GM12872 (cell line): ENCODE data around the gene CAMKK1.

ENCODE experiments used
- TF ChIP-seq, protein P1 (sequence below): IDR thresholded peaks from 3 replicates; pipeline ENCODE4 v1.5.1; 2011; ENCODE audit warnings: low read depth, mild to moderate bottlenecking, low read length, moderate library complexity; ENCODE audit not compliant: insufficient read depth

Gene CAMKK1

GRCh38 chr17:3879591-3880417 lies 13.0 kb downstream of the CAMKK1 start:
- TF ChIP-seq, protein P1, sequence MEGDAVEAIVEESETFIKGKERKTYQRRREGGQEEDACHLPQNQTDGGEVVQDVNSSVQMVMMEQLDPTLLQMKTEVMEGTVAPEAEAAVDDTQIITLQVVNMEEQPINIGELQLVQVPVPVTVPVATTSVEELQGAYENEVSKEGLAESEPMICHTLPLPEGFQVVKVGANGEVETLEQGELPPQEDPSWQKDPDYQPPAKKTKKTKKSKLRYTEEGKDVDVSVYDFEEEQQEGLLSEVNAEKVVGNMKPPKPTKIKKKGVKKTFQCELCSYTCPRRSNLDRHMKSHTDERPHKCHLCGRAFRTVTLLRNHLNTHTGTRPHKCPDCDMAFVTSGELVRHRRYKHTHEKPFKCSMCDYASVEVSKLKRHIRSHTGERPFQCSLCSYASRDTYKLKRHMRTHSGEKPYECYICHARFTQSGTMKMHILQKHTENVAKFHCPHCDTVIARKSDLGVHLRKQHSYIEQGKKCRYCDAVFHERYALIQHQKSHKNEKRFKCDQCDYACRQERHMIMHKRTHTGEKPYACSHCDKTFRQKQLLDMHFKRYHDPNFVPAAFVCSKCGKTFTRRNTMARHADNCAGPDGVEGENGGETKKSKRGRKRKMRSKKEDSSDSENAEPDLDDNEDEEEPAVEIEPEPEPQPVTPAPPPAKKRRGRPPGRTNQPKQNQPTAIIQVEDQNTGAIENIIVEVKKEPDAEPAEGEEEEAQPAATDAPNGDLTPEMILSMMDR = no peak

- TF ChIP-seq, protein P1 = no peak
Observed at GRCh38 chr17:3879186-3879585, 13.7 kb downstream of the CAMKK1 start.

GRCh38 chr17:3877220-3877619 lies 15.6 kb downstream of the CAMKK1 start:
- TF ChIP-seq, protein P1 = no peak

DNA sequence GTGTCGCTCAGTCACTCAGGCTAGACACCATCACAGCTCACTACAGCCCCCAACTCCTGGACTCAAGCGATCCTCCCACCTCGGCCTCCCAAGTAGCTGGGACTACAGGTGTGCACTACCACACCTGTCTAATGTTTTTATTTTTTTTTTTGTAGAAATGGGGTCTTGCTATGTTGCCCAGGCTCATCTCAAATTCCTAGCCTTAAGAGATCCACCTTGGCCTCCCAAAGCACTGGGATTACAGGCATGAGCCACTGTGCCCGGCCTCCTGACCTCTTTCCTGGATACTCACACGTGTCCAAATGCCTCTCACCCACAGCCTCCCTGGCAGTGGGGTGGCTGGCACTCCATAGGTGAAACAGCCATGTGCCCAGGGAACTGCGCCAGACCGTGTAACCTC lies 17.5 kb downstream of the CAMKK1 start:
- TF ChIP-seq, protein P1 = no peak

- TF ChIP-seq, protein P1 = no peak
Observed at GRCh38 chr17:3873862-3874261, 19.0 kb downstream of the CAMKK1 start.

DNA sequence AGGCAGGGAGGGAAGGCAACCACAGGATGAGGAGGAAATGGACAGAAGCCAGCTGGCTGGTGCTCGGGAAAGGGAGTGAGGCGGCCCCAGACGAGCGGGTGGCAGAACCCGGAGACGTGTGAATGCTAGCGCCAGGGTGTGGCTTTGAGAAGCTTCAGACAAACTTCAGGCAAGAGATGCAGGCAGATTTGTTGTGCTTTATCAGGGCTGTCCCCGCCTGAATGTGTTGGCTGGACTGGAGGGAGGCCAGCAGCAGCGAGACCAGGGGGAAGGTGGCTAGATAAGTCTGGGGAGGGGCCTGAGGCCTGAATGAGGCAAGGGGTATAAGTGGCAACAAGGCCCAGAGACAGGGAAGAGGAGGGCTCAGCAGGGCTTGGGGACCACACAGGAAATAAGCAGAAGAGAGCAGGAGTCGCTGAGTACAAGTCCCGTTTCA lies 22.0 kb downstream of the CAMKK1 start:
- TF ChIP-seq, protein P1 = no peak

DNA sequence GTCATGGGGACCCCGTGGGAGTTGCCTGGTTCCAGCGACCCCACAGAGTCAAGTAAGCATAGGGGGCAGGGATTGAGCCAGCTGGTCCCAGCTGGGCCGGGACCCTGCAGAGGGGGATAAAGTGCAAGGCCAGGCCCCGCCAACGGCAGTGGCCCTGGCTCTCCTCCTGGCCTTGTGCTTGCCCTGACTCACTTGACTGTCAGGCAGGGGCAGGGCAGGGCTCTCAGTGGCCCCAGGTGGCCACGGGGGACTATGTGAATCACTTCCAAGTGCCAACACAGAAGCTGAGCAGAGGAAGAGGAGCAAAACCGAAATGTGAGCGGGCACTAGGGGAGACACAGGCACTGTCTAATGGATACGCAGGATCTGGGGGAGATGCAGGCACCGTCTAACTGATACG lies 25.2 kb downstream of the CAMKK1 start:
- TF ChIP-seq, protein P1 = no peak
